ENCODE results near the gene ZNF780B. TPM values are rescaled to one million over a fixed set of nuclear protein-coding genes. Genes with fewer than 3 reads are reported as not detected.

The ZNF780B gene
- total and polyA plus RNA-seq, 8 donors: 4.4 to 14.9 (median 8.4) TPM

GRCh38 chr19:40059624-40060023 lies 3.6 kb upstream of the ZNF780B start:
- no peak for TF ChIP-seq CTCF (IDR thresholded peaks at IDR 0.05)
- Histone ChIP-seq H3K4me1 (peaks cover 0 to 10% (median 3%) of the 10 kb centered on the region in 3 donors), H3K27me3 (no peaks in the 10 kb centered on the region), H3K9me3 (no peaks in the 10 kb centered on the region), H3K36me3 (no peaks in the 10 kb centered on the region), H3K27ac (no peak overlapping the region), H3K4me3 (no peak overlapping the region)
- FAIRE-seq (no peak), ATAC-seq (no peak), DNase-seq (no peak)
- intact Hi-C loops (cut with DNase I): no loop called here
- 98 to 99% methylated on average over 1 of the region's 1 CpG for WGBS, 2 donors

- no peaks in the 10 kb centered on the region for H3K27me3 ChIP-seq
- FAIRE-seq (no peak), ATAC-seq (no peak), DNase-seq (no peak)
- intact Hi-C loops (cut with DNase I): no loop called here
- no peaks in the 10 kb centered on the region for H3K36me3 ChIP-seq
- no peaks in the 10 kb centered on the region for H3K9me3 ChIP-seq
- H3K4me1 ChIP-seq: peaks cover 0 to 13% (median 3%) of the 10 kb centered on the region in 3 donors
- H3K4me3 ChIP-seq: no peak overlapping the region
- no peak overlapping the region for H3K27ac ChIP-seq
- 75 to 76% methylated on average over 1 of the region's 1 CpG for WGBS, 2 donors
- TF ChIP-seq CTCF (IDR thresholded peaks at IDR 0.05): no peak
Measured at GRCh38 chr19:40057166-40057565, 1.1 kb upstream of the ZNF780B start.

GRCh38 chr19:40056505-40056904 lies 474 bp upstream of the ZNF780B start:
- no peak for DNase-seq
- no peaks in the 10 kb centered on the region for H3K27me3 ChIP-seq
- no peak for ATAC-seq
- FAIRE-seq: no peak
- intact Hi-C loops (cut with DNase I): no loop called here
- WGBS, 2 donors: 1 to 2% methylated on average over 7 of the region's 7 CpGs
- H3K36me3 ChIP-seq: no peaks in the 10 kb centered on the region
- H3K4me3 ChIP-seq: peak overlapping the region; percentile 69 to 84 (median 76)
- TF ChIP-seq CTCF (IDR thresholded peaks at IDR 0.05): no peak
- peaks cover 0 to 13% (median 3%) of the 10 kb centered on the region in 3 donors for H3K4me1 ChIP-seq
- no peaks in the 10 kb centered on the region for H3K9me3 ChIP-seq
- H3K27ac ChIP-seq: peak overlapping the region in 2 of 4 donors; percentile 39 to 47

DNA sequence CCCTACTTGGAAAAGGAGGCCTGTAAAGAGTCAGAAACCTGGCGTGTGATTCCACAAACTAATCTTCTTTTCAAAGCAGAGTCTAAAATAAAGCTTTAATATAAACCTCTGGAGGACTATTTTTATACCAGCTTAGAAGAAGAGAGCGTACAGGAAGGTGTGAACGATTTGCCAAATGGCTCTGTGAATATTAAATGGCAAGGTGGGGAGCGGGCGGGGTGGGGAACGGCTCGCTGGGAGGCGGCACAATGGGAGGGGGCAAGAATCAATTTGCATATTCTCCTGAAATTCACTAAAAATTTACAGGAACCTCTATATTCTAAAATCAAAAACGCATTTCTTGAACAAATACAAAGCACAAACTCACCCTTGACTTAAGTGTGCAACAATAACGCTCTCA lies 982 bp downstream of the ZNF780B start:
- Histone ChIP-seq H3K36me3 (no peaks in the 10 kb centered on the region), H3K4me1 (peaks cover 0 to 13% (median 3%) of the 10 kb centered on the region in 3 donors), H3K27ac (no peak overlapping the region), H3K9me3 (no peaks in the 10 kb centered on the region), H3K4me3 (peak overlapping the region; percentile 69 to 84 (median 76)), H3K27me3 (no peaks in the 10 kb centered on the region)
- ATAC-seq: no peak
- intact Hi-C loops (cut with DNase I): no loop called here
- no peak for FAIRE-seq
- no peak for TF ChIP-seq CTCF (IDR thresholded peaks at IDR 0.05)
- 37 to 43% methylated on average over 10 of the region's 10 CpGs for WGBS, 2 donors
- no peak for DNase-seq

- TF ChIP-seq CTCF (IDR thresholded peaks at IDR 0.05): no peak
- Histone ChIP-seq H3K36me3 (no peaks in the 10 kb centered on the region), H3K4me3 (peak overlapping the region in 1 of 4 donors; percentile 76), H3K9me3 (no peaks in the 10 kb centered on the region), H3K4me1 (peaks cover 0 to 13% (median 3%) of the 10 kb centered on the region in 3 donors), H3K27me3 (no peaks in the 10 kb centered on the region), H3K27ac (no peak overlapping the region)
- intact Hi-C loops (cut with DNase I): no loop called here
- FAIRE-seq: no peak
- DNase-seq: no peak
- no peak for ATAC-seq
- WGBS, 2 donors: 91 to 93% methylated on average over 9 of the region's 9 CpGs
Measured at GRCh38 chr19:40054632-40055031, 1.4 kb downstream of the ZNF780B start.

Data from pancreas (tissue), 10 donors.